GM12864 (cell line): ENCODE data around the gene FTH1.

Experiments used
- DNase-seq: peaks from one replicate; pipeline ENCODE4 v3.0.0-alpha.2; 2011; ENCODE audit warnings: low read depth
- H3K4me3 ChIP-seq: 2 replicates; pipeline ENCODE4 v1.5.1; 2011; ENCODE audit warnings: mild to moderate bottlenecking, low read depth, low read length, control low read depth
- TF ChIP-seq, protein P1 (sequence below): IDR thresholded peaks from 2 replicates; pipeline ENCODE4 v1.5.1; 2011; ENCODE audit warnings: low read depth, mild to moderate bottlenecking, moderate library complexity, low read length, control low read depth, inconsistent platforms; ENCODE audit errors: missing control alignments

Gene FTH1

DNA sequence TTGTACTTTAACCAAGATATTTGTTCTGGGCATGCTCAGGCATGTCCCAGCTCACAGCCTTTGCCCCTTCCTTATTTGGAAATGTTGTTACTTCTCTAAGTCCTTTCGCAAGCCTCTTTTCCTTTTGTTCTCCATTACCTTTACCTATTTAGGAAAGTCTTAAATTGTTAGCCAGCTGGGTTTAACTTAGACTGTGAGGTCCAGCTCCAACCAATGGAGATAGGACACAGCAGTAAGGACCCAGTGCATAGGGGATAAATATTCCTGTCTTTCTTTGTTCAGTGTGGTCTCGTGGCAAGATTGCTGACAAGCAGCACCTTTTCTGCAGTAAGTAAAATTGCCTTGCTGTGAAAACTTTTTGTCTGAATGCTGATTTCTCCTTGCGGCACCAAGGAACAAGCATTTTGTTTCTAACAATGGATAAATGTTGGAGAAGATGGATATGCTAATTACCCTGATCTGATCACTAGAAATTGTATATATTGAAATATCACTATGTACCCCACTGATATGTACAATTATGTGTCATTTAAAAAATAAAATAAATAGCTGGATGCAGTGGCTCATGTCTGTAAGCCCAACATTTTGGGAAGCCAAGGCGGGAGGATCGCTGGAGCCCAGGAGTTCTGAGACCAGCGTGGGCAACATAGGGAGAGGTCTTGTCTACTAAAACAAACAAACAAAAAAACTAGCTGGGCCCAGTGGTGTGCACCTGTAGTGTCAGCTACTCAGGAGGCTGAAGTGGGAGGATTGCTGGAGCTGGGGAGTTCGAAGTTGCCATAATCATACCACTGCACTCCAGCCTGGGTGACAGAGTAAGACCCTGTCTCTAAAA, 31.9 kb upstream of the FTH1 start:
- no peak for DNase-seq
- H3K4me3 ChIP-seq: no peak overlapping the region
- TF ChIP-seq, protein P1, sequence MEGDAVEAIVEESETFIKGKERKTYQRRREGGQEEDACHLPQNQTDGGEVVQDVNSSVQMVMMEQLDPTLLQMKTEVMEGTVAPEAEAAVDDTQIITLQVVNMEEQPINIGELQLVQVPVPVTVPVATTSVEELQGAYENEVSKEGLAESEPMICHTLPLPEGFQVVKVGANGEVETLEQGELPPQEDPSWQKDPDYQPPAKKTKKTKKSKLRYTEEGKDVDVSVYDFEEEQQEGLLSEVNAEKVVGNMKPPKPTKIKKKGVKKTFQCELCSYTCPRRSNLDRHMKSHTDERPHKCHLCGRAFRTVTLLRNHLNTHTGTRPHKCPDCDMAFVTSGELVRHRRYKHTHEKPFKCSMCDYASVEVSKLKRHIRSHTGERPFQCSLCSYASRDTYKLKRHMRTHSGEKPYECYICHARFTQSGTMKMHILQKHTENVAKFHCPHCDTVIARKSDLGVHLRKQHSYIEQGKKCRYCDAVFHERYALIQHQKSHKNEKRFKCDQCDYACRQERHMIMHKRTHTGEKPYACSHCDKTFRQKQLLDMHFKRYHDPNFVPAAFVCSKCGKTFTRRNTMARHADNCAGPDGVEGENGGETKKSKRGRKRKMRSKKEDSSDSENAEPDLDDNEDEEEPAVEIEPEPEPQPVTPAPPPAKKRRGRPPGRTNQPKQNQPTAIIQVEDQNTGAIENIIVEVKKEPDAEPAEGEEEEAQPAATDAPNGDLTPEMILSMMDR: no peak

DNA sequence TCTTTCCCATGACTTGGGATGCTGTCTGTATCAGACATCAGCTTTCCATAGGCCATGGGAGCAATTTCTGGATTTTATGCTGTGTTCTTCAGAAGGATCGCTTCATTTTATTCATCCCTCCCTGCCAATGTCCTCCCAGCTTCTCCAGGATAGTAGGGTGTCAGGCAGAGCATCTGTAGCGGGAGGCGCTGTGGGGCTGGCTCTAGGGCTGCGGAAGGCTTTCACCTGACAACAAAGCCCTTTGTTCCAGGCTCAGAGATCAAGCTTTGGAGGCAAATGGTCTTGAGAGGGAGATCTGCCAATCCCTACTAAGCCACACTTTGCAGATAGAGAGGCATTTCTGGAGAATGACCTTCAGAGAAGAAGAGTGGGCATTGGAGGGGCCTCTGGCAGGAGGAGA, 29.5 kb upstream of the FTH1 start:
- DNase-seq: no peak
- no peak overlapping the region for H3K4me3 ChIP-seq
- TF ChIP-seq, protein P1: no peak

DNA sequence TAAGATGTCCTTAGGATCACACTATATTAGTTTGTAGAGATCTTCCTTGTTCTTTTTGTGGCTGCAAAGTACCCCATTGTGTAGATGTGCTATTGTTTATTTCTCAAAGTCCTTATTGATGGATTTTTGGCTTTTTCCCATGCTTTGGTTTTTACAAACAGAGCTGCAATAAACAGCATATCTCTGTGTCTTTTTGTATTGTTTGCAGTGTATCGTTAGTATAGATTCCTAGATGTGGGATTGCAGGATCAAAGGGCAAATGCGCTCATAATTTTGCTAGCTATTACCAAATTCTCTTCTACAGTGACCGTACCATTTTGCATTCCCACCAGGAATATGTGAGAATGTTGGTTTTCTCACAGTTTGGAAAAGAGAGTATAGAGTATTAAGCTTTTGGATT, 27.5 kb upstream of the FTH1 start:
- no peak for DNase-seq

DNA sequence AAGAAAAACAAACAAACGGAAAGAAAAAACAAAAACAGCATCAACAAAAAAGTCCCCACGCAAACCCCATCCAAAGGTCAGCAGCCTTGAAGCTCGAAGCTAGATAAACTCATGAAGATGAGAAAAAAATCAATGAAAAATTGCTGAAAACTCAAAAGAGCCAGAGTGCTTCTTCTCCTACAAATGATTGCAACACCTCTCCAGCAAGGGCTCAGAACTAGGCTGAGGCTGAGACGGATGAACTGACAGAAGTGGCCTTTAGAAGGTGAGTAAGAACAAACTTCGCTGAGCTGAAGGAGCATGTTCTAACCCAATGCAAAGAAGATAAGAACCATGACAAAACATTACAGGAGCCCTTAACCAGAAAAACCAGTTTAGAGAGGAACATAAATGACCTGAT, 18.4 kb upstream of the FTH1 start:
- no peak for DNase-seq
- H3K4me3 ChIP-seq: no peak overlapping the region
- TF ChIP-seq, protein P1: no peak

More for the DNA sequence above, 27.5 kb upstream of the FTH1 start:
- no peak overlapping the region for H3K4me3 ChIP-seq
- TF ChIP-seq, protein P1: no peak

DNA sequence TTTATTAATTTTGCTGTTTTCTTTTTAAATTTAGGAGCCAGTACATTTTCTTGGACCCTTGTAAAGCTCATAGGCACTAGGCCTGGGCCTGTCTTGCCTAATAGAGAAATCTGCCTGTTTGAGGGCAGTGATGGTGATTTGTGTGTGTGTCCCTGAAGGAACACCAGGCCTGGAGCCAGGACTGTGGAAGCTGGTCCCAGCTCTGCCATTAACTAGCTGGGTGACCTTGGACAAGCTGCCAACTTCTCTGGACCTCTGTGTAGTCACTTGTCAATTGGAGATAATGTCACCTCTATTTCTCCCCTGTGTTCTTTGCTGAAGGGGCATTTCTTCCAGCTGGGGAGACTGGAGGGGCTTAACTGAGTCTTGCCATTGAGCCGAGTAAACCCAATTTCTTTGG, 16.0 kb upstream of the FTH1 start:
- TF ChIP-seq, protein P1: no peak

DNA sequence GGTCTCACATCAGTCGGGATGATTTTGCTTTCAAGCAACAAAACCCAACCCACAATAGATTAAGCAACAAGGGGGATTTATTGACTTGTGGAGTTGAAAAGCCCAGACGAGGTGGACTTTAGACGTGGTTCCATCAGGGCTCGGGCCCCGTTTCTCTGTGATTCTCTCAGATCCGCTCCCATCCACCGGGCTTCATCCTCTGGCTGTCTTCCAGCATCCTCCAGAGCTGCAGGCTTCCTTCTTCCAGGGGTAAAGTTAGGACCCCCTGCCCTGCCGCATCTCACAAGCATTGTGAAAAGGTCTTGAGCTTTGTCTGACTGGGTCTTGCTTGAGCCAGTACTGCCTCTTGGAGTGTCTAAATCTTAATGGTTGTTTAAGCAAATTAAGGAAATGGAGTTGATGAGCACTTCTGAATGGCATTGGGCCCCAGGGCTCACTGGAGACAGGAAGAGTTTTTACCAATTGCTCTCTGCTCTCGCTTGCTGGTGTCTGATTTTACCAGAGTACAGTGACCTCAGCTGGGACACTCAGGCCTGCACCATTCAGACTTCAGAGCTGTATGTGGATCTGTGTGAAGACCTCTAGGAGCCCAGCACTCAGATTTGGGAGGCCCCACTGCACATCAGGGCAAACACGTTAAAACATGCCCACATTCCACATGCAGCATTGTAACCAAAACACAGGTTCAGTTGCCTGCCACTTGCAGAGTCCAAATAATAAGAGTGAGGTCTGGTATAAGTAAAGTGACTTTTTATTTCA, 13.5 kb upstream of the FTH1 start:
- DNase-seq: no peak
- H3K4me3 ChIP-seq: no peak overlapping the region
- TF ChIP-seq, protein P1: no peak

More for the DNA sequence above, 16.0 kb upstream of the FTH1 start:
- DNase-seq: no peak
- no peak overlapping the region for H3K4me3 ChIP-seq
